Glomerular visceral epithelial cell (primary cell): ENCODE results near the gene CC2D1B.

ENCODE experiments used
- DNase-seq: peaks from one replicate; pipeline ENCODE4 v3.0.0-alpha.2; 2016; ENCODE audit errors: extremely low spot score

Gene CC2D1B

DNA sequence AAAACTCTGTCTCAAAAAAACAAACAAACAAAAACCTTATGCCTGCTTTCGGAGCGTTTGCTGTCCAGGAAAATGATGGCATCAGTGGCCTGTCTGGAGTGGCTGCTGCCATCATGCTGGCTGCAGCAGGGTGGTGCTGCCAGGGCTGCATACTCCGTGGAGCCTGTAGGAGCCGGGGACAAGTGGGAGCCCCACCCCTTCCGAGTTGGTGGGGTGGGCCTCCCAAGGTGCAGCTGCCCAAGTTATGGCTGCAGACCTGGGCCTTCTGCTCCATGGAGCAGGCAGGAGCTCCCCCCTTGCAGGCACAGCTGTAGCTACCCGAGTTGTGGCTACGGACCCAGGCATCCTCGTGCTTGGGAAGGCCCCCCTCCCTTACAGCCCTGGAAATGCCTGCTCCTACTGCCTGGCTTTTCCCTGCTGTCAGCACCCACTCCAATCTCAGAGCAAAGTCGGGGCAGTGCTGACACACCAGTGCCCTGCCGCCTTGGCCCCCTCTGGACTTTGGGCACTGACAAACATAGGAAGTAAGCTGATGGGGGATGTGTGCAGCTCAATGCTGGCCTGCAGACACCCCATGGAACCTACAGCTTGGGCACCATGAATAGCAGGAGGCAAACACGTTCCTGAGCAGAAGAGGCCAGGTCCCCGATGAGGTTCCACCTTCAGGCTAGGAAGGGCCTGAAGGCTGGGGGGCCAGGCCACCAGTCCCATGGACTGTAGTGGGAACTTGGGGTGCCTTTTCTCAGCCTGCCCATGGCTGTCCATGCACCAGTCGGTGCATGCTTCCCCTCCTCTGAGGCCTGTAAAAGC lies 60.4 kb downstream of the CC2D1B start:
- DNase-seq: no peak
